Parathyroid adenoma (tissue), 2 donors: Measurements from ENCODE around the gene FUT7.

Experiments used
- H2AFZ ChIP-seq: fragments of 300-600 bp; sonication (generic); one replicate; pipeline ENCODE4 v1.7.0; 2017; ENCODE audit warnings: antibody characterized with exemption, mild to moderate bottlenecking
- H3K27ac ChIP-seq: fragments of 300-600 bp; sonication (generic); one replicate; pipeline ENCODE4 v1.7.0; 2017
- H3K27me3 ChIP-seq: fragments of 300-600 bp; sonication (generic); one replicate; pipeline ENCODE4 v1.7.0; 2017; ENCODE audit warnings: low read length; ENCODE audit not compliant: control insufficient read depth, insufficient read depth
- H3K36me3 ChIP-seq: fragments of 300-600 bp; sonication (generic); one replicate; pipeline ENCODE4 v1.7.0; 2017; ENCODE audit warnings: low read length; ENCODE audit not compliant: control insufficient read depth, insufficient read depth
- H3K4me1 ChIP-seq: fragments of 300-600 bp; sonication (generic); one replicate; pipeline ENCODE4 v1.7.0; 2017; ENCODE audit warnings: control low read depth
- H3K4me2 ChIP-seq: fragments of 300-600 bp; sonication (generic); one replicate; pipeline ENCODE4 v1.7.0; 2017; ENCODE audit warnings: low read length
- H3K4me3 ChIP-seq: fragments of 300-600 bp; sonication (generic); one replicate; pipeline ENCODE4 v1.7.0; 2017; ENCODE audit warnings: low read depth, low read length
- H3K79me2 ChIP-seq: fragments of 300-600 bp; sonication (generic); one replicate; pipeline ENCODE4 v1.7.0; 2017; ENCODE audit warnings: control low read depth
- H3K9ac ChIP-seq: fragments of 300-600 bp; sonication (generic); one replicate; pipeline ENCODE4 v1.7.0; 2017; ENCODE audit warnings: mild to moderate bottlenecking
- H3K9me3 ChIP-seq: fragments of 300-600 bp; sonication (generic); one replicate; pipeline ENCODE4 v1.7.0; 2017; ENCODE audit warnings: low read length; ENCODE audit not compliant: control insufficient read depth
- CTCF ChIP-seq: fragments of 300-600 bp; sonication (generic); IDR thresholded peaks from one replicate; pipeline ENCODE4 v1.7.0; 2017; ENCODE audit warnings: antibody characterized with exemption, mild to moderate bottlenecking
- donor health status: primary hyperparathyroidism.

Gene FUT7

GRCh38 chr9:136980669-136981478, 51.0 kb downstream of the FUT7 start:
- Histone ChIP-seq H3K9me3 (no peaks in the 10 kb centered on the region), H3K4me2 (no peak overlapping the region), H3K79me2 (no peaks in the 10 kb centered on the region), H3K9ac (no peak overlapping the region), H3K27me3 (no peaks in the 10 kb centered on the region), H2AFZ (no peak overlapping the region), H3K4me1 (no peaks in the 10 kb centered on the region), H3K36me3 (no peaks in the 10 kb centered on the region), H3K4me3 (no peak overlapping the region), H3K27ac (peak overlapping the region; percentile 24)
- TF ChIP-seq CTCF = no peak
